Middle frontal gyrus (tissue), 1 donor: Measurements from ENCODE around the gene ZNF610.
A peak's percentile ranks its signal among the peaks of the same experiment; 100 is the strongest.
"Not testable (repeated sequence)": the region's sequence is repeated elsewhere in the genome, so short reads cannot be mapped to it uniquely, and the experiment has no call there.

Experiments
- DNase-seq: peaks from one replicate; pipeline ENCODE4 v3.0.0-alpha.2; 2015; ENCODE audit warnings: low spot score; ENCODE audit errors: extremely low spot score

The ZNF610 gene

DNA sequence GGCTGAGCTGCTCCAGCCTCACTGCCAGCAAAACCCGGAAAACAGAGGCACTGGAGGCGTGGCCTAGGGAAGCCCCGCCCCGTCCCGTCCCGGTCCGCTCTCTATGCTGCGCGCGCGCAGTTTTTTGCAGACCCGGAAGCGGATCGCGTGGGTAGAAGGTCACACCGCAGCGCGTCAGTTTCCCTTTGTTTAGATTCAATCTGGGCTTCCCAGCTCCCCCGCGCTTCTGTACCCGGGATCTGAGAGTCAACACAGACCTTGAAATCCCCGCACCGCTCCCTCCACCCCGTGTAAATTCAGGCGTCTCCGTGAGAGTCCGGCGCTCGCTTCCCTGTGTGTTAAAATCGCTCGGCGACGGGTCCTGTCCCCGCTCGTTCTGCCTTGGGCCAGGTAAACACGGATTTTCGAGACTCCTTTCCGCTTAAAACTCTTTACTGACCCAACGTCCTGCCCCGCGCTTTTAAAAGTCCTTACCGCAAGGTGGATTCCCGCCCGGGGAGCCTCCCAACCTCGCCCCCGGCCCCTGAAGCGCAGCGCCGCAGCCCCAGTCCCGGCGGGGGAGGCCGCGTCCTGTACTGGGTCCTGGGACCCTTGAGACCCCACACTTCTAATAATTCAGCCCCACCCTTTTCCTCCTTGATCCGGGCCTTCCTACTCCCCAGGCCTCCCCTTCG lies at the start of gene ZNF610:
Gene ZNF610, plus strand, starts transcription at position 127 of the 674 bp plus-strand sequence. CDS start 12,930 bp downstream, outside the sequence.
- peak; percentile 83 for DNase-seq

DNA sequence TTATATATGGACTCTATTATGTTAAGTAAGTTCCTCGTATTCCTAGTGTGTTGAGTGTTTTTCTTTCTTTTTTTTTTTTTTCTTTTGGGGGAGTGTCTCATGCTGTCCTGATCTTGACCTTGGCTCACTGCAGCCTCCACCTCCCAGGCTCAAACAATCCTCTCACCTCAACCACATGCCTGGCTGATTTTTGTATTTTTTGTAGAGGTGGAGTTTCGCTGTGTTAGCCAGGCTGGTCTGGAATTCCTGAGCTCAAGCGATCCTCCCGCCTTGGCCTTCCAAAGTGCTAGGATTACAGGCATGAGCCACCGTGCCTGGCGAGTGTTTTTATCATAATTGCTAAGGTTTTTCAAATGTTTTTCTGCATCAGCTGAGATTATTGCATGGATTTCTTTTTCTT lies 49.8 kb upstream of the ZNF610 start:
- DNase-seq: no peak

DNA sequence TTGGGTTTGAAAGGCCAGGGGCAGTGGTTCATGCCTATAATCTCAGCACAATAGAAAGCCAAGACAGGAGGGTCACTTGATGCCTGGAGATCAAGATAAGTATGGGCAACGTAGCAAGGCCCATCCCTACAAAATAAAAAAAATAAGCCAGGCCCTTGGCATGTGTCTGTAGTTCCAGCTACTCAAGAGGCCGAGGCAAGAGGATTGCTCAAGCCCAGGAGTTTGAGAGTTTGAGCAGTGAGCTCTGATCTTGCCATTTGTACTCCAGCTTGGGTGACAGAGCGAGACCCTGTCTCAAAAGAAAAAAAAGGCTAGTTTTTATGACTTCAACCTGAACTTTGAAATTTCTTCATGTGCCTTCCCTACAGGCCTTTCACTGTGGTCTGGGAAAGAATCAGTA lies 44.3 kb upstream of the ZNF610 start:
- DNase-seq: no peak

DNA sequence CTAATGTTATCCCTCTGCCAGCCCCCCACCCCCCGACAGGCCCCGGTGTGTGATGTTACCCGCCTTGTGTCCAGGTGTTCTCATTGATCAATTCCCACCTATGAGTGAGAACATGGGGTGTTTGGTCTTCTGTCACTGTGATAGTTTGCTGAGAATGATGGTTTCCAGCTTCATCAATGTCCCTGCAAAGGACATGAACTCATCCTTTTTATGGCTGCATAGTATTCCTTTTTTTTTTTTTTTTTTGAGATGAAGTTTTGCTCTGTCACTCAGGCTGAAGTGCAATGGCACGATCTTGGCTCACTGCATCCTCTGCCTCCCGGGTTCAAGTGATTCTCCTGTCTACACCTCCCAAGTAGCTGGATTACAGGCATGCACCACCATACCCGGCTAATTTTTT lies 43.1 kb upstream of the ZNF610 start:
- not testable (repeated sequence) for DNase-seq

DNA sequence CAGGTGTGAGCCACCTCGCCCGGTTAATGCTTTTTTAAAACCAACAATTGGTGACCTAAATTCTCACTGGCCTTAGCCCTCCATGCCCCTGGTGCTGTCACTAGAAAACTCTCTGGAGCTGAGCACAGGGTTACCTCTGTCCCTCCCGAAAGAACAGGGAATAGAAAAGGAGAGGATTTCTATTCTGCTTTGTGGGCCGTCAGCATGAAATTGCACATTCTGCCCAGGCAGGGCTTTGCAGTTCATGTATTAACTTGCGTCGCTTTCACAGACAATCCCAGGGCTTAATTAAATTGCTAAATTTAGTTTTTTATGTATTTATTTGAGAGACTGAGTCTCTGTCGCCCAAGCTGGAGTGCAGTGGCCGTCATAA lies 39.7 kb upstream of the ZNF610 start:
- no peak for DNase-seq

DNA sequence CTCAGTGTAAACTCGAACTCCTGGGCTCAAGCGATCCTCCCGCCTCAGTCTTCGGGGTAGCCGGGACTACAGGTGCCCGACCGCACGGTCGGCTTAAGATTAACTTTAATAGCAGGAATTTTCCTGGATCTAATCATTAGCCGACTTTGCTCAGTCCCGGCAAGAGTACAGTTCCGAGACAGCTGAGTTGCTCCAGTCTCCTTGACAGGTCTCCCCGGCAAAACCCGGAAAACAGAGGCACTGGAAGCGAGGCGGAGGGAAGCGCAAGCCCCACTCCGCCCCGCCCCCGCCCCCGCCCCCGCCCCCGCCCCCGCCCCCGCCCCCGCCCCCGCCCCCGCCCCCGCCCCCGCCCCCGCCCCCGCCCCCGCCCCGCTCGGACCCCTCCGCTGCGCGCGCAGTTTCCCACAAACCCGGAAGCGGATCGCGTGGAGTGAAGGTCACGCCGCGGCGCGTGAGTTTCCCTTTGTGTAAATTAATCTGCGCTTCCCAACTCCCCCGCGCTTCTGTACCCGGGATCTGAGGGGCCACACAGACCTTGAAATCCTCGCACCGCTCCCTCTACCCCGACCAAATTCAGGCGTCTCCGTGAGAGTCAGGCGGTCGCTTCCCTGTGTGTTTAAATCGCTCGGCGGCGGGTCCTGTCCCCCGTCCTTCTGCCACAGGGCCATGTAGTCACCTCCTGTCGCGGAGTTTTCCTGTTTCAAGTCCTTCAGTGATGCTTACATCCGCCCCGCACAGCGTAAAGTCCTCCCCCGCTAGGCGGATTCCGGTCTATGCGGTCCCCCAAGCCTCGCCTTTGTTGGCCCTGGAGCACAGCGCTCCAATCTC lies 39.1 kb upstream of the ZNF610 start, which contains the start of gene ZNF480:
Gene ZNF480, plus strand, starts transcription at position 397 of the 828 bp plus-strand sequence. CDS start 3,244 bp downstream, outside the sequence.
- DNase-seq: peak; percentile 80

DNA sequence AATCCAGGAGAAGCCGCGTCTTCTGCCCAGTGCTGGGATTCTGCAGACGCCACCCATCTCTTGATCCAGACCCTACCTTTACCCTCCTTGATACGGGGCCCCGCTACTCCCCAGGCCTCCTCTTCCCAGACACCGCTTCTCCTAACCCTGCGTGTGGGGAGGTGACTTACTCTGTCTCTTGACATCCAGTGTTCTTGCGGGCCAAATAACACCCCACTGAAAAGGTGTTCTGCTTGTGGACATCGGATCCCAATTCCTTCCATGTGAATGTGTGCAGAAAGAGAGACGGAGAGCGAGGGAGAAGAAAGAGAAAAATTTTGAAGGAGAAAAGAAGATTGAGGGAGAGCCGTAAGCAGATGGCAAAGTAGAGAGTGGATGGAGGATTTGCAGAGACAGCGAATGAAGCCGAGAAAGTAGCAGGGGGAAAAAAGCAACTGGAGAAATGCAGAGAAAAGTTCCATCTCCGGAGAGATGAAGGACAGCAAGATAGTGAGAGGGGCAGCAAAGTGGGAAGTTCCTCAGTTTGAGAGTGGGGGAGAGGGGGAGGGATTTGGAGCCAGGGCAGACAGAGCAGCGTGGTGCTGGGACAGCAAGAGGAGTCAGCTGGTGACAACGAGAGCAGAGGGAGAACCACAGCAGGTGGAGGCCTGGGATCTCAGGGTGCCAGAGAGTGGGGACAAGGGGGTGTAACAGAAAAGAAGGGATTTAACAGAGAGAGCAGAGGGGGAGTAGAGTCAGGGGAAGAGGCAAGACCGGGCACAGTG lies 38.3 kb upstream of the ZNF610 start:
- DNase-seq: no peak

DNA sequence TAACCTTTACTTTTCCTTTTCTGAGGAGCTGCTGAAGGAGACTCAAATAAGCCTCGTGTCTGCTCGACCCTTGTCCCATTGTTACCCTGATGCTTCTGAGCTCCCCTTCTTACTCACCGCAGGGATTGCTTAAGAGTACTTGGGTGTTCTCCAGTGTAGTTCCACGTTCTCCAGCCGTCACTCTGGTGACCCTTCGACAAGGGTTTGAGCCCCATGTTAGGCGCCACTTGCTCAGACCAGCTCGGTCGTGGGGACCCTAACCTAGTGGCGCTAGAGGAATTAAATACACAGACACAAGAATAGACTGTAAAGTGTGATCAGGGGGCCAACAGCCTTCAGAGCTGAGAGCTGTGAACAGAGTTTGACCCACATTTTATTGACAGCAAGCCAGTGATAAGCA lies 28.8 kb upstream of the ZNF610 start:
- no peak for DNase-seq

DNA sequence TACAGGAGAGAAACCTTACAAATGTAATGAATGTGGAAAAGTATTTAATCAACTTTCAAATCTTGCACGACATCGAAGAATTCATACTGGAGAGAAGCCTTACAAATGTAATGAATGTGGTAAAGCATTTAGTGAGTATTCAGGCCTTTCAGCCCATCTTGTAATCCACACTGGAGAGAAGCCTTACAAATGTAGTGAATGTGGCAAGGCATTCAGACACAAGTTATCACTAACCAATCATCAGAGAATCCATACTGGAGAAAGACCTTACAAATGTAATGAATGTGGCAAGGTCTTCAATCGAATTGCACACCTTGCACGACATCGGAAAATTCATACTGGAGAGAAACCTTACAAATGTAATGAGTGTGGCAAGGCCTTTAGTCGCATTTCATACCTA lies 13.6 kb upstream of the ZNF610 start:
- DNase-seq: no peak

DNA sequence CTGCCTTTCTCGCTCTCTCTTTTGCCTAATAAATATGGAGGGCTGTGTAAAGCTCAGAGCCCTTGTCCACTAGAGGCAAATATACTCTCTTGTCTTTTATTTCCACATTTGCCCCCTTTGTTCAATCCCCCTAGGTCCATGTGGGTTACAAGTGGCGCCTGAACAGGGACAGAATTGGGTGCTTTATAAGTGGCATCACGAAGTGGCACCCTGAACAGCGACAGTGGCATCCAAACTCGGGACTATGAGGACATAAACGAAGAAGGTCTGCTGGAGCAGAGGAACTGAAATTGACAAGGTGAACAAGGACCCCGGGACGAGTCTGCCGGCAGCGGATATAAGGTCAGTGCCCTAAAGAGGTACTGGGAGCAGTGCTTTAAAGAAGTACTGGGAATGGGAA lies 4.3 kb upstream of the ZNF610 start:
- no peak for DNase-seq

DNA sequence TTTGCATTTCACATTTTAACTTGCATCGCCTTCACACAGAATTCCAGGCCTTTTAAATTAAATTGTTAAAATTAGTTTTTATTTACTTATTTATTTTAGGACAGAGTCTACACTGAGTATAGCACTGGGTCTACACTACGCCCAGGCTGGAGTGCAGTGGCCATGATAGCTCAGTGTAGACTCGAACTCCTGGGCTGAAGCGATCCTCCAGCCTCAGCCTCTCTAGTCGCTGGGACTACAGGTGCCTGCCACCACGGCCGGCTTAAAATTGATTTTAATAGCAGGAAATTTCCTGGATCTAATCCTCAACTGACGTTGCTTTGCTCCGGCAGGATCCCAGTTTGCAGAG lies 301 bp upstream of the ZNF610 start:
- no peak for DNase-seq

DNA sequence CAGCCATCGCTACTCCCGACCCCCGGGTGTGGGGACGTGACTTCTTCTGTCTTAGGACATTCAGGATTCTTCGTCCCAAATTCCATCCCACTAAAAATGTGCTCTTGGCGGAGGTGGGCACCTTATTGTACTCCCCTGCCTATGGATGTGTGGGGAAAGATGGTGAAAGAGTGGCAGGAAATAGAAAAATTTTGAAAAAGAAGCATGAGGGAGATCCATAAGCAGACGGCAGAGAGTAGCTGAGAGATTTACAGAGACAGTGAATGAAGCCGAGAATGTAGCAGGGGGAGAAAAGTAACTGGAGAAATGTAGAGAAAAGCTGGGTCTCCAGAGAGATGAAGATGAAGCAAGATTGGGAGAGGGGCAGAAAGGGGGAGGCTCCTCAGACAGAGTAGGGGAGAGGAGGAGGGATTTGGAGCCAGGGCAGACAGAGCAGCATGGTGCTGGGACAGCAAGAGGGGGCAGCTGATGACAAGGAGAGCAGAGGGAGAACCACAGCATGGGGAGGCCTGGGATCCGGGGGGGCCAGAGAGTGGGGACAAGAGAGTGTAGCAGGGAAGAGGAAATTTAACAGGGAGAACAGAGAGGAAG lies 843 bp downstream of the ZNF610 start:
- no peak for DNase-seq

DNA sequence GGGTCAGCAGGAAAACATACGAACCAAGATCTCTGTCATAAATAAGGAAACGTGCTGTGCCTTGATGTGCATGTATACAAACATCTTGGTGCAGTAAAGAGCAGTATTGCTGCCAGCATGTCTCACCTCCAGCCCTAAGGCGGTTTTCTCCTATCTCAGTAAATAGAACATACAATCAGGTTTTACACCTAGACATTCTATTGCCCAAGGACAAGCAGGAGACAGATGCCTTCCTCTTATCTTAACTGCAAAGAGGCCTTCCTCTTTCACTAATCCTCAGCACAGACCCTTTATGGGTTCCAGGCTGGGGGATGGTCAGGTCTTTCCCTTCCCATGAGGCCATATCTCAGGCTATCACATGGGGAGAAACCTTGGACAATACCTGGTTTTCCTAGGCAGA lies 3.0 kb downstream of the ZNF610 start:
- DNase-seq: not testable (repeated sequence)

DNA sequence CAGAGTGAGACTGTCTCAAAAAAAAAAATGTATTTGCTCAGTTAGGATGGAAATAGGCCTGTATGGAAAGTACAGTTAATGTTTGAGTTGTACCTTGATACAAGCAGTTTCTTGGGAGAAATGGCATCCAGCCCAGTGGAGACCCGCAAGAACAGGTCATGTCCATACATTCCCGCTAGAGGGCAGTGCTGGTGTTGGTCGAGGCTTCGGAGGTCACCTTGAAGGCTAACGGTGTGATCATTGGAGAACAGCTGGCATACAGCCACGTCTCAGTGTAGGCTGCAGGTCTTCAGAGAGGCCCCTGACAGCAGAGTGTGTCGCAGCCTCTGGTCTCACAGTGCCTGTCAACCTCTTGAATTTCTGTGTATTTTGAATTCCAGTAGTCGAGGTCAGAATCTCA lies 7.5 kb downstream of the ZNF610 start:
- no peak for DNase-seq

DNA sequence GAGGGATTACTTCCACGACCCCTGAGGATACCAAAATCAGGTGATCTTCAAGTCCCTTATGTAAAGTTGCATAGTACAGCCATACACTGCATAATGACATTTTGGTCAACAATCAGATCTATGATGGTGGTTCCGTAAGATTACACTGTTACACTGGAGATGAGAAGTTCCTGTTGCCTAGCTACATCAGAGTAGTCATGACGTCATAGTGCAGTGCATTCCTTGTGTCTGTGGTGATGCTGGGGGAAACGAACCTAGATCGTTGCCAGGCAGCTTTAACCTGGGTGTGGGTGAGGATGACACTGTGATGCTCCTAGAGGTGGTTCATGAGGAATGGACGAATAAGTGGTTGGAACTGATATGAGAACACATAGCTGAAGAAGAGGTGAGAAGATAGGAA lies 9.1 kb downstream of the ZNF610 start:
- DNase-seq: no peak

DNA sequence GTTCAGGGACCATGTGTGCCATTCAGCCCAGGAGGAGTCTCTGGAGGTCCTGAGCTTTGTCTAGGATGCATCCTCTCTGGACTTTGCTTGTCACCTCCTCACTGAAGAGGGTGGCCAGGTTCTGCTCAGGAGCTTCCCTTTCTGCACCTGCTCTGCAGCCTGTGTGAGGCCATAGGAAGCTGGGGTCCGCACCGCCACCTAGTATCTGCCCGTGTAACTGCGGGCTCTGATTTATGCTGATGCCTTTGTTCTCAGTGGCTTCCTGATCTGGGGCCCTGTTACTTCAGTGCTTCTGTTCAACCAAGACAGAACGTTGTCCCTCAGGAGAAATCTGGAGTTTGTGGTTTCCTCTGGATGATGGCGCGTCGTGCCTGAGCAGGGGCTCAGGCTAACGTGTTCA lies 15.5 kb downstream of the ZNF610 start:
- no peak for DNase-seq

DNA sequence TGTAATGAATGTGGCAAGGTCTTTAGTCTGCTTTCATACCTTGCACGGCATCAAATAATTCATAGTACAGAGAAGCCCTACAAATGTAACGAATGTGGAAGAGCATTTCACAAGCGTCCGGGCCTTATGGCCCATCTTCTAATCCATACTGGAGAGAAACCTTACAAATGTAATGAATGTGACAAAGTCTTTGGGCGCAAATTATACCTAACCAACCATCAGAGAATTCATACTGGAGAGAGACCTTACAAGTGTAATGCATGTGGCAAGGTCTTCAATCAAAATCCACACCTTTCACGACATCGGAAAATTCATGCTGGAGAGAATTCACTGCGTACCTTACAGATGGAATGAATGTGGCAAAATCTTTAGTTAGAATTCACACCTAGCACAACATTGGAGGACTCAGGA lies 30.4 kb downstream of the ZNF610 start:
- no peak for DNase-seq

DNA sequence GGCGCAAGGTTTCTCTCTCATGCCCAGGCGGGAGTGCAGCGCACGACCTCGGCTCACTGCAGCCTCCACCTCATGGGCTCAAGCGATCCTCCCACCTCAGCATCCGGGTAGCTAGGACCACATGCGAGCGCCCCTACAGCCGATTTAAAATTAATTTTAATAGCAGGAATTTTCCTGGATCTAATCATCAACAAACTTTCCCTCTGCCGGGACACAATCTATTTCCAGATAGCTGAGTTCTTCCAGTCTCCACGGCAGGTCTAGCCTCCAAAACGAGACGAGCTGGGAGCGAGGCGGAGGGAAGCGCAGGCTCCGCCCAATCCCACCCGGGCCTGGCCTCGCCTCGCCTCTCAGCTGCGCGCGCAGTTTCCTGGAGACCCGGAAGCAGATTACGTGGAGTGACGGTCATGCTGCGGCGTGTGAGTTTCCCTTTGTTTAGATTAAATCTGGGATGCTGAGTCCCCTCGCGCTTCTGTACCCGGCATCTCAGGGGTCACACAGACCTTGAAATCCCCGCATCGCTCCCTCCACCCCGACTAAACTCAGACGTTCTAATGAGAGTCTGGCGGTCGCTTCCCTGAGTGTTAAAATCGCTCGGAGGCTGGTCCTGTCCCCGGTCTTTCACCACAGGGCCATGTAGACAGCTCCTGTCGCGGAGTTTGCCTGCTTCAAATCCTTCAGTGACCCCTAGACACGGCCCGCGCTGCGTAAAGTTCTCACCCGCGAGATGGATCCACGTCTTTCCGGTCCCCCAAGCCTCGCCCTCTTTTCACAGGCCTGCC lies 33.7 kb downstream of the ZNF610 start, which contains the start of gene ZNF880:
Gene ZNF880, plus strand, starts transcription at position 365 of the 782 bp plus-strand sequence. Its CDS starts 43 bp downstream, at position 408.
- DNase-seq: peak; percentile 86

DNA sequence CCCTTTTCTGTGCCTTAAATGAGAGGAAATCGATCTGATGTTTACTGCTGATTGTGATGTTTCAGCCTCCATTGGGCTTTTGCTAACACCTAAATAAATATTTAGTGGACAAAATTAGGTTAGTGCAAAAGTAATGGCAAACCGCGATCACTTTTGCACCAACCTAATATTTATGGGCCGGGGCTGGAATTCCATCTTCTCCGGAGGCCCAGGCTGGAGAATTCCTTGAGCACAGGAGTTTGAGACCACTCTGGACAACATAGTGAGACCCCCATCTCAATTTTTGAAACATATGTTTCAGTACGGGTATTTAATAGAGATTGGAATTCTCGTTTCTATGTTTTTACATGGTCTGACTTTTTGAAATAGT lies 34.3 kb downstream of the ZNF610 start:
- DNase-seq: no peak

DNA sequence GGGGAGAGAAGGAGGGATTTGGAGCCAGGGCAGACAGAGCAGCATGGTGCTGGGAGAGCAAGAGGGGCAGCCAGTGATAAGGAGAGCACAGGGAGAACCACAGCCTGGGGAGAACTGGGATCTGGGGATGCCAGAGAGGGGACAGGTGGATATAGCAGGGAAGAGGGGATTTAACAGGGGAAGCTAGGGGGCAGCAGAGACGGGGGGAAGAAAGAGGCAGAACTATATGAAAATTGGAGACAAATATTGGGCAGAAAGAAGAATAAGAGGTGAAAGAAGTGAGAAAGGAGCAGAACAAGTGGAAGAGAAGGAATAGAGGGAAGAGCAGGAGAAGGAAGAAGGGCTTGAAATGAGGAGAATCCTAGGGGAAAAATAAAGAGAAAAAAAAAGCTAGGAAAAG lies 55.1 kb downstream of the ZNF610 start:
- DNase-seq: no peak
